HepG2 (cell line): ENCODE results near the gene UBAP2L. TPM values are rescaled to one million over a fixed set of nuclear protein-coding genes. Genes with fewer than 3 reads are reported as not detected.

Source experiments
- ATAC-seq: fragments of 200-7000 bp; cut with Tn5 transposase; 3 replicates; pipeline ENCODE4 v1.9.1; 2020; ENCODE audit warnings: mild to moderate bottlenecking, moderate library complexity
- BruUV-seq: library from RNA; stranded (reverse); fragments of 400-500 nt; replicated peaks from 2 replicates; lab custom pipeline; 2021; lab: Mats Ljungman, UMichigan
- CTCF ChIA-PET: fragments of 300-600 bp; formaldehyde crosslinking; extraction: SDS; loops from one replicate; lab custom pipeline; 2021; ENCODE audit warnings: low total read pairs, inconsistent platforms, low intra/inter-chr PET ratio; lab: Yijun Ruan, JAX
- POLR2A ChIA-PET: fragments of 350-600 bp; sonication (Branson Sonifier 250); formaldehyde crosslinking; loops from one replicate; lab custom pipeline; 2020; ENCODE audit warnings: antibody characterized with exemption, inconsistent platforms; lab: Yijun Ruan, JAX
- DNase-seq: peaks from one replicate; pipeline ENCODE4 v3.0.0-alpha.2; 2015; ENCODE audit warnings: low spot score
- FAIRE-seq: peaks from 3 replicates; lab custom pipeline; 2011; peaks lifted over from hg19 to GRCh38; lab: Jason Lieb, UNC
- H2AFZ ChIP-seq: one replicate; pipeline ENCODE4 v1.6.1; 2011; ENCODE audit warnings: low read length, inconsistent platforms
- H3K27ac ChIP-seq: fragments of 300-600 bp; 3 replicates; pipeline ENCODE4 v1.8.0; 2011; ENCODE audit warnings: mixed run types, mild to moderate bottlenecking, mixed read lengths, low read length, inconsistent platforms; ENCODE audit not compliant: insufficient read depth; ENCODE audit errors: extremely low read length
- H3K27me3 ChIP-seq, 2 experiments: fragments of 200-600 bp in 1 of 2; 2 replicates in 1 of 2; 3 replicates in 1 of 2; pipeline versions ENCODE4 v1.6.0 to v1.8.0; 2011; ENCODE audit warnings: low read length in 2 of 2, mild to moderate bottlenecking in 2 of 2, moderate library complexity in 2 of 2, inconsistent platforms in 1 of 2; ENCODE audit not compliant: insufficient read depth in 2 of 2, control insufficient read depth in 1 of 2
- H3K36me3 ChIP-seq, 2 experiments: fragments of 200-600 bp in 1 of 2; replicated peaks in 1 of 2; 2 replicates in 1 of 2; 3 replicates in 1 of 2; pipeline versions ENCODE4 v1.5.1 to v1.8.0; 2011; ENCODE audit warnings: low read length in 2 of 2, inconsistent platforms in 1 of 2; ENCODE audit not compliant: insufficient read depth in 2 of 2, control insufficient read depth in 1 of 2
- H3K4me1 ChIP-seq: 2 replicates; pipeline ENCODE4 v1.5.1; 2012; ENCODE audit warnings: low read length, inconsistent platforms; ENCODE audit not compliant: insufficient read depth
- H3K4me2 ChIP-seq: 2 replicates; pipeline ENCODE4 v1.6.0; 2011; ENCODE audit warnings: low read depth, low read length, inconsistent platforms
- H3K4me3 ChIP-seq, 3 experiments: fragments of 200-600 bp in 1 of 3; sonication (generic), shearing (Covaris generic) in 1 of 3; replicated peaks in 1 of 3; 2 replicates each; pipeline ENCODE4 v1.5.1; 2011 to 2016; ENCODE audit warnings: low read length in 3 of 3, inconsistent platforms in 2 of 3, low read depth in 2 of 3, mild to moderate bottlenecking in 2 of 3, control low read depth in 1 of 3, mixed read lengths in 1 of 3; ENCODE audit not compliant: insufficient read depth in 1 of 3
- H3K79me2 ChIP-seq: one replicate; pipeline ENCODE4 v1.6.1; 2011; ENCODE audit warnings: low read length, inconsistent platforms; ENCODE audit not compliant: insufficient read depth
- H3K9ac ChIP-seq: 2 replicates; pipeline ENCODE4 v1.6.0; 2011; ENCODE audit warnings: mild to moderate bottlenecking, low read depth, low read length, inconsistent platforms; ENCODE audit not compliant: insufficient read depth
- H3K9me3 ChIP-seq: 2 replicates; pipeline ENCODE4 v1.5.1; 2012; ENCODE audit warnings: mild to moderate bottlenecking, low read length
- H4K20me1 ChIP-seq: 2 replicates; pipeline ENCODE4 v1.6.0; 2011; ENCODE audit warnings: inconsistent platforms, mild to moderate bottlenecking, low read length, moderate library complexity; ENCODE audit not compliant: insufficient read depth
- BHLHE40 ChIP-seq: IDR thresholded peaks from 2 replicates; pipeline ENCODE4 v1.6.1; 2011; ENCODE audit warnings: low read length, improper control_type of control experiment
- BRF2 ChIP-seq: sonication (generic); formaldehyde crosslinking; IDR thresholded peaks from 2 replicates; pipeline ENCODE4 v1.8.1; 2022; ENCODE audit warnings: mild to moderate bottlenecking, missing genetic modification reagents
- CENPT ChIP-seq: sonication (generic); formaldehyde crosslinking; IDR thresholded peaks from 2 replicates; pipeline ENCODE4 v1.8.0; 2022; ENCODE audit warnings: low read depth, mild to moderate bottlenecking, moderate library complexity, missing genetic modification reagents
- CHCHD3 ChIP-seq: sonication (generic); formaldehyde crosslinking; IDR thresholded peaks from 2 replicates; pipeline ENCODE4 v1.8.0; 2022; ENCODE audit warnings: mild to moderate bottlenecking, missing genetic modification reagents, moderate library complexity
- HMG20B ChIP-seq: conservative IDR thresholded peaks from 2 replicates; pipeline ENCODE4 v1.6.1; 2016; ENCODE audit warnings: missing genetic modification reagents, missing compliant biosample characterization
- KAT7 ChIP-seq: IDR thresholded peaks from 2 replicates; pipeline ENCODE4 v1.6.1; 2018; ENCODE audit warnings: borderline replicate concordance, missing compliant biosample characterization
- NFIB ChIP-seq: sonication (generic); formaldehyde crosslinking; IDR thresholded peaks from 2 replicates; pipeline ENCODE4 v1.9.0; 2021; ENCODE audit warnings: missing genetic modification reagents, mild to moderate bottlenecking, borderline replicate concordance
- PCBP2 ChIP-seq: fragments of 200-400 bp; formaldehyde crosslinking; optimal IDR thresholded peaks from 2 replicates; pipeline ENCODE3; 2018; ENCODE audit warnings: low read length, low read depth; ENCODE audit not compliant: poor library complexity, severe bottlenecking
- SKIL ChIP-seq: sonication (generic); formaldehyde crosslinking; IDR thresholded peaks from 2 replicates; pipeline ENCODE4 v1.8.0; 2022; ENCODE audit warnings: missing genetic modification reagents, mild to moderate bottlenecking, moderate library complexity, borderline replicate concordance
- SMARCE1 ChIP-seq: fragments of 450-650 bp; IDR thresholded peaks from 2 replicates; pipeline ENCODE4 v1.6.1; 2017; ENCODE audit warnings: borderline replicate concordance
- ZNF646 ChIP-seq: sonication (generic); formaldehyde crosslinking; IDR thresholded peaks from 2 replicates; pipeline ENCODE4 v1.9.0; 2021; ENCODE audit warnings: mild to moderate bottlenecking, missing genetic modification reagents
- ZNF850 ChIP-seq: sonication (generic); formaldehyde crosslinking; conservative IDR thresholded peaks from 2 replicates; pipeline ENCODE4 v1.9.0; 2021; ENCODE audit warnings: mild to moderate bottlenecking, missing genetic modification reagents
- WGBS: methylation state at CpG from one replicate; pipeline ENCODE4 v1.1.6; 2017; ENCODE audit warnings: low lambda C conversion rate; 5-methylcytosine and 5-hydroxymethylcytosine counted together
- in situ Hi-C: cut with HindIII; loops from 2 replicates; pipeline ENCODE4 v1.10.0; 2017; ENCODE audit warnings: low pct_unique_long_range_greater_than_20kb; ENCODE audit not compliant: extremely low pct_ligation_motif_present
- intact Hi-C: fragments of 100-400 bp; cut with micrococcal nuclease; formaldehyde crosslinking; loops from one replicate; pipeline ENCODE4 v1.10.0; 2022; ENCODE audit not compliant: unreplicated experiment
- polyA plus RNA-seq, 8 experiments: library from polyadenylated mRNA; depleted of rRNA in 3 of 8; stranded (reverse) in 7 of 8; unstranded in 1 of 8; fragments of >200 nt; fragmentation: Illumina TruSeq in 4 of 8; extraction: Trizol in 4 of 8; gene quantifications; 2 replicates each; pipeline versions ENCODE4 v1.2.1 to v1.2.3, GENCODE V29; 2011 to 2016; ENCODE audit warnings: low read depth in 4 of 8, missing spikeins in 1 of 8, mixed read lengths in 1 of 8; ENCODE audit not compliant: insufficient read depth in 1 of 8
- total RNA-seq, 5 experiments: library from RNA; depleted of rRNA; stranded (reverse); fragments of >200 nt; fragmentation: Illumina TruSeq; extraction: Trizol; gene quantifications; 2 replicates each; pipeline ENCODE4 v1.2.3, GENCODE V29; 2016; ENCODE audit warnings: low read depth in 1 of 5

Gene UBAP2L
- total and polyA plus RNA-seq, 2 of the 13 experiments (the other 11 are each of a cell fraction or from before 2014, with no cell fraction given): 74.2 to 159 TPM

GRCh38 chr1:154220071-154220969 is at the start of gene UBAP2L (continued):
- peak; percentile 88; the same call in 1 of the 2 replicates for TF ChIP-seq SKIL (CRISPR knock-in tag)
- 0 out of 2 replicates have a peak, but pooled peaks have one; percentile 61 for TF ChIP-seq BRF2 (CRISPR knock-in tag)
- no peak; the same call in 1 of the 2 replicates for TF ChIP-seq HMG20B (CRISPR knock-in tag)
- no peak for TF ChIP-seq NFIB (CRISPR knock-in tag)
- TF ChIP-seq SMARCE1: no peak
- TF ChIP-seq CHCHD3 (CRISPR knock-in tag): no peak

- Histone ChIP-seq H2AFZ (no peak overlapping the region), H3K79me2 (peaks cover 15% of the 10 kb centered on the region), H3K4me2 (no peak overlapping the region), H3K9ac (no peak overlapping the region), H3K27me3 (no peaks in the 10 kb centered on the region), H3K27ac (no peak overlapping the region), H3K9me3 (no peaks in the 10 kb centered on the region), H3K4me3 (no peak overlapping the region), H3K36me3 (peaks cover 35 to 81% of the 10 kb centered on the region in 2 experiments), H3K4me1 (no peaks in the 10 kb centered on the region), H4K20me1 (no peaks in the 10 kb centered on the region; the same call in 1 of the 2 replicates)
- ChIA-PET CTCF (no interaction called here), POLR2A (no interaction called here)
- in situ Hi-C loops: no loop called here
- no peak for ATAC-seq
- TSS peak; percentile 21 for BruUV-seq
- DNase-seq: no peak
- 98% methylated on average over 4 of the region's 4 CpGs for WGBS
- intact Hi-C loops: no loop called here
- FAIRE-seq: no peak
- no peak for TF ChIP-seq BHLHE40
- TF ChIP-seq ZNF850 (CRISPR knock-in tag): no peak
- TF ChIP-seq KAT7 (CRISPR knock-in tag): no peak
- no peak for TF ChIP-seq CENPT (CRISPR knock-in tag)
- no peak for TF ChIP-seq PCBP2
- no peak for TF ChIP-seq ZNF646 (CRISPR knock-in tag)
Observed at GRCh38 chr1:154171223-154171583, 49.6 kb upstream of the UBAP2L start.
